DMS153 treated with DMSO at 0.1 percent for 48 hours (cell line): ENCODE measurements around the gene RPL19.
A peak's percentile ranks its signal among the peaks of the same experiment; 100 is the strongest.
"Not testable (repeated sequence)": the region's sequence is repeated elsewhere in the genome, so short reads cannot be mapped to it uniquely, and the experiment has no call there.

Experiments used
- DNase-seq: peaks from one replicate; lab custom pipeline; 2025; ENCODE audit not compliant: unreplicated experiment; lab: John Stamatoyannopoulos, UW

The RPL19 gene

GRCh38 chr17:39240631-39241030, 40.5 kb downstream of the RPL19 start:
- DNase-seq = no peak

- DNase-seq = no peak
Measured at GRCh38 chr17:39243155-39243554, 43.1 kb downstream of the RPL19 start.

- no peak for DNase-seq
Measured at GRCh38 chr17:39244016-39244599, 44.0 kb downstream of the RPL19 start.

GRCh38 chr17:39244600-39245570, 44.8 kb downstream of the RPL19 start:
- peak; percentile 33 for DNase-seq

- no peak for DNase-seq
Measured at GRCh38 chr17:39246274-39246673, 46.2 kb downstream of the RPL19 start.

GRCh38 chr17:39250076-39250475, 50.0 kb downstream of the RPL19 start:
- DNase-seq = not testable (repeated sequence)

- no peak for DNase-seq
Measured at GRCh38 chr17:39251997-39252396, 51.9 kb downstream of the RPL19 start.

GRCh38 chr17:39252788-39253460, 52.8 kb downstream of the RPL19 start:
- no peak for DNase-seq
